Retina (tissue), 1 donor: ENCODE data around the gene ZBTB45.

Experiments
- DNase-seq: peaks from one replicate; pipeline ENCODE4 v3.0.0-alpha.2; 2016

ZBTB45 gene

GRCh38 chr19:58538257-58539168, 18.9 kb upstream of the ZBTB45 start:
- DNase-seq: peak; percentile 84

GRCh38 chr19:58536852-58537798, 17.5 kb upstream of the ZBTB45 start:
- DNase-seq: no peak

GRCh38 chr19:58535857-58536256, 16.2 kb upstream of the ZBTB45 start:
- DNase-seq: no peak

GRCh38 chr19:58531034-58531840, 11.6 kb upstream of the ZBTB45 start:
- DNase-seq: no peak

- no peak for DNase-seq
These were observed 9.8 kb upstream of the ZBTB45 start for GRCh38 chr19:58529405-58529804.

GRCh38 chr19:58522709-58523108, 3.1 kb upstream of the ZBTB45 start:
- no peak for DNase-seq

- no peak for DNase-seq
These were observed 2.0 kb upstream of the ZBTB45 start for GRCh38 chr19:58521651-58522050.

GRCh38 chr19:58520257-58520599, 618 bp upstream of the ZBTB45 start:
- no peak for DNase-seq

- peak; percentile 91 for DNase-seq
These were observed 589 bp downstream of the ZBTB45 start for GRCh38 chr19:58519087-58519354.

- no peak for DNase-seq
These were observed 1.1 kb downstream of the ZBTB45 start for GRCh38 chr19:58518256-58519086.

- no peak for DNase-seq
These were observed 2.4 kb downstream of the ZBTB45 start for GRCh38 chr19:58516964-58517833.

- no peak for DNase-seq
These were observed 3.3 kb downstream of the ZBTB45 start for GRCh38 chr19:58516246-58516836.

- no peak for DNase-seq
These were observed 4.4 kb downstream of the ZBTB45 start for GRCh38 chr19:58515259-58515658.

- no peak for DNase-seq
These were observed 5.0 kb downstream of the ZBTB45 start for GRCh38 chr19:58514564-58515022.

GRCh38 chr19:58513694-58514563, 5.7 kb downstream of the ZBTB45 start:
- peak; percentile 93 for DNase-seq

GRCh38 chr19:58513213-58513693, 6.4 kb downstream of the ZBTB45 start:
- no peak for DNase-seq

- DNase-seq: no peak
These were observed 8.0 kb downstream of the ZBTB45 start, which contains the start of gene SLC27A5 for GRCh38 chr19:58511353-58512208. SLC27A5 (minus strand) TSS chr19:58511992; CDS start chr19:58511955, 37 bp downstream.
